Sigmoid colon (tissue), 7 donors: ENCODE results near the gene BCR. TPM values are rescaled to one million over a fixed set of nuclear protein-coding genes. Genes with fewer than 3 reads are reported as not detected.

ENCODE experiments used
- DNase-seq: peaks from one replicate; pipeline ENCODE4 v3.0.0-alpha.2; 2019
- H3K27ac ChIP-seq, 4 donors: fragments of 200-600 bp; sonication (generic); one replicate each; pipeline ENCODE4 v1.5.1; 2016 to 2019; ENCODE audit warnings: mild to moderate bottlenecking in 1 of 4
- H3K27me3 ChIP-seq, 3 donors: fragments of 200-600 bp; sonication (generic); one replicate each; pipeline ENCODE4 v1.5.1; 2019; ENCODE audit warnings: mild to moderate bottlenecking in 1 of 3
- H3K36me3 ChIP-seq, 4 donors: fragments of 200-600 bp; sonication (generic); one replicate each; pipeline ENCODE4 v1.5.1; 2016 to 2019
- H3K4me1 ChIP-seq, 4 donors: fragments of 200-600 bp; sonication (generic); one replicate each; pipeline ENCODE4 v1.5.1; 2017 to 2019
- H3K4me3 ChIP-seq, 4 donors: fragments of 200-600 bp; sonication (generic); one replicate each; pipeline ENCODE4 v1.5.1; 2017 to 2019; ENCODE audit warnings: mild to moderate bottlenecking in 2 of 4, moderate library complexity in 1 of 4
- H3K9me3 ChIP-seq, 4 donors: fragments of 200-600 bp in 3 of 4; sonication (generic) in 3 of 4; one replicate each; pipeline versions ENCODE4 v1.5.1 to v1.6.1; 2013 to 2019
- CTCF ChIP-seq, 4 experiments: fragments of 450-650 bp in 3 of 4; fragments of 200-600 bp in 1 of 4; IDR thresholded peaks; one replicate each; pipeline ENCODE4 v1.5.1; 2016 to 2019; ENCODE audit warnings: antibody characterized with exemption in 4 of 4, mild to moderate bottlenecking in 3 of 4, moderate library complexity in 2 of 4
- EP300 ChIP-seq, 4 donors: sonication (generic); formaldehyde crosslinking; IDR thresholded peaks; one replicate each; pipeline ENCODE4 v1.6.1; 2017; ENCODE audit warnings: antibody characterized with exemption in 4 of 4
- POLR2A ChIP-seq, 2 donors: fragments of 450-650 bp; IDR thresholded peaks; one replicate each; pipeline ENCODE4 v1.6.1; 2016; ENCODE audit warnings: antibody characterized with exemption in 2 of 2, mild to moderate bottlenecking in 2 of 2, moderate library complexity in 2 of 2
- POLR2AphosphoS5 ChIP-seq, 4 donors: sonication (generic); formaldehyde crosslinking; IDR thresholded peaks; one replicate each; pipeline ENCODE4 v1.6.1; 2017; ENCODE audit warnings: antibody characterized with exemption in 4 of 4
- WGBS, 2 donors: extraction: QIAGEN DNeasy Blood & Tissue Kit; methylation state at CpG; one replicate each; pipeline ENCODE4 v1.1.7; 2013; 5-methylcytosine and 5-hydroxymethylcytosine counted together
- intact Hi-C: fragments of 100-400 bp; cut with DNase I; formaldehyde crosslinking; loops from one replicate; pipeline ENCODE4 v1.15.1; 2023
- polyA plus RNA-seq, 3 donors: library from polyadenylated mRNA; stranded (reverse); fragments of 200-250 nt; gene quantifications; one replicate each; pipeline ENCODE4 v1.2.3, GENCODE V29; 2013
- total RNA-seq, 4 donors: library from RNA; depleted of rRNA; stranded (reverse); fragments of >200 nt; gene quantifications; one replicate each; pipeline ENCODE4 v1.1.0, GENCODE V29; 2016
- donor health status: healthy with polysubstance abuse.
- donor health status: Bipolar disorder and iron deficiency.
- donor health status: healthy.

Gene BCR
- total and polyA plus RNA-seq, 7 donors, result 10.8 to 39.9 (median 17.5) TPM

GRCh38 chr22:23179381-23180299 is 669 bp upstream of the BCR start:
- peak overlapping the region; percentile 33 to 77 (median 72) for H3K4me3 ChIP-seq
- WGBS, 2 donors, result 30 to 57% methylated on average over 25 of the region's 25 CpGs
- peak in 1 of 4 donors; percentile 24 for TF ChIP-seq POLR2AphosphoS5 (IDR thresholded peaks at IDR 0.05)
- no peak for TF ChIP-seq POLR2A (IDR thresholded peaks at IDR 0.05)
- H3K36me3 ChIP-seq, result no peaks in the 10 kb centered on the region
- peak overlapping the region; percentile 81 to 86 (median 85) for H3K27ac ChIP-seq
- H3K27me3 ChIP-seq, result no peaks in the 10 kb centered on the region
- intact Hi-C loops, result loop anchor here (5.0 to 10.0 kb wide), 2 partner anchors 208 to 345 kb away; no protein-coding TSS in a partner anchor
- peak; percentile 78 for DNase-seq
- H3K9me3 ChIP-seq, result no peaks in the 10 kb centered on the region
- H3K4me1 ChIP-seq, result peaks cover 0 to 55% (median 50%) of the 10 kb centered on the region in 4 donors

GRCh38 chr22:23180893-23181720 is 798 bp downstream of the BCR start:
- intact Hi-C loops, result no loop called here
- H3K27ac ChIP-seq, result peak overlapping the region; percentile 68 to 86 (median 79)
- no peak for DNase-seq
- H3K4me3 ChIP-seq, result peak overlapping the region; percentile 64 to 77 (median 72)
- H3K36me3 ChIP-seq, result no peaks in the 10 kb centered on the region
- H3K4me1 ChIP-seq, result peaks cover 0 to 61% (median 54%) of the 10 kb centered on the region in 4 donors
- TF ChIP-seq POLR2A (IDR thresholded peaks at IDR 0.05) (no peak), POLR2AphosphoS5 (IDR thresholded peaks at IDR 0.05) (no peak), CTCF (IDR thresholded peaks at IDR 0.05) (no peak), EP300 (IDR thresholded peaks at IDR 0.05) (no peak)
- WGBS, 2 donors, result 9 to 21% methylated on average over 112 of the region's 112 CpGs
- H3K9me3 ChIP-seq, result no peaks in the 10 kb centered on the region
- H3K27me3 ChIP-seq, result no peaks in the 10 kb centered on the region

GRCh38 chr22:23181721-23182308 is 1.5 kb downstream of the BCR start:
- Histone ChIP-seq H3K27me3 (no peaks in the 10 kb centered on the region), H3K36me3 (no peaks in the 10 kb centered on the region), H3K9me3 (no peaks in the 10 kb centered on the region), H3K27ac (peak overlapping the region; percentile 68 to 86 (median 79)), H3K4me1 (peaks cover 0 to 61% (median 54%) of the 10 kb centered on the region in 4 donors), H3K4me3 (peak overlapping the region; percentile 64 to 77 (median 72))
- intact Hi-C loops, result no loop called here
- no peak for TF ChIP-seq POLR2AphosphoS5 (IDR thresholded peaks at IDR 0.05)
- no peak for TF ChIP-seq CTCF (IDR thresholded peaks at IDR 0.05)
- no peak for TF ChIP-seq EP300 (IDR thresholded peaks at IDR 0.05)
- no peak for TF ChIP-seq POLR2A (IDR thresholded peaks at IDR 0.05)
- DNase-seq, result no peak
- 43 to 83% methylated on average over 43 of the region's 43 CpGs for WGBS, 2 donors

- Histone ChIP-seq H3K4me3 (peak overlapping the region; percentile 64 to 77 (median 72)), H3K27ac (peak overlapping the region; percentile 68 to 86 (median 79)), H3K9me3 (no peaks in the 10 kb centered on the region), H3K27me3 (no peaks in the 10 kb centered on the region), H3K36me3 (no peaks in the 10 kb centered on the region), H3K4me1 (peaks cover 0 to 62% (median 55%) of the 10 kb centered on the region in 4 donors)
- 29 to 33% methylated on average over 12 of the region's 12 CpGs for WGBS, 2 donors
- intact Hi-C loops, result no loop called here
- TF ChIP-seq POLR2AphosphoS5 (IDR thresholded peaks at IDR 0.05) (peak in 1 of 4 donors; percentile 9), POLR2A (IDR thresholded peaks at IDR 0.05) (no peak)
- DNase-seq, result no peak
These were observed 2.2 kb downstream of the BCR start for GRCh38 chr22:23182309-23183060.
